RWPE2 (cell line): ENCODE data around the gene KTN1.

ENCODE experiments used
- ATAC-seq: fragments of 200-7000 bp; cut with Tn5 transposase; 3 replicates; pipeline ENCODE4 v1.9.1; 2021; ENCODE audit warnings: low read depth
- DNase-seq: peaks from one replicate; pipeline ENCODE4 v3.0.0-alpha.2; 2020; ENCODE audit warnings: low spot score
- H3K27ac ChIP-seq: fragments of 450-650 bp; 2 replicates; pipeline ENCODE4 v1.5.1; 2017; ENCODE audit warnings: mild to moderate bottlenecking; ENCODE audit not compliant: poor library complexity, severe bottlenecking
- H3K27me3 ChIP-seq: fragments of 250-450 bp; sonication (Bioruptor Pico); 2 replicates; pipeline ENCODE4 v1.5.1; 2021; ENCODE audit warnings: mild to moderate bottlenecking, moderate library complexity; ENCODE audit not compliant: insufficient read depth, poor library complexity, severe bottlenecking
- H3K36me3 ChIP-seq: fragments of 250-450 bp; sonication (Bioruptor Pico); 2 replicates; pipeline ENCODE4 v1.5.1; 2020; ENCODE audit warnings: low read depth, mild to moderate bottlenecking, moderate library complexity
- H3K4me1 ChIP-seq: fragments of 250-450 bp; sonication (Bioruptor Pico); 2 replicates; pipeline ENCODE4 v1.5.1; 2021; ENCODE audit warnings: mild to moderate bottlenecking, moderate library complexity; ENCODE audit not compliant: insufficient read depth, poor library complexity, severe bottlenecking
- H3K4me3 ChIP-seq: fragments of 250-450 bp; sonication (Bioruptor Pico); 2 replicates; pipeline ENCODE4 v1.5.1; 2021; ENCODE audit warnings: mild to moderate bottlenecking, moderate library complexity; ENCODE audit not compliant: severe bottlenecking
- H3K9me3 ChIP-seq: fragments of 250-450 bp; sonication (Bioruptor Pico); 2 replicates; pipeline ENCODE4 v1.5.1; 2021; ENCODE audit warnings: mild to moderate bottlenecking, moderate library complexity; ENCODE audit not compliant: severe bottlenecking
- CTCF ChIP-seq: fragments of 450-650 bp; IDR thresholded peaks from one replicate; pipeline ENCODE4 v1.5.1; 2017; ENCODE audit warnings: mild to moderate bottlenecking, moderate library complexity; ENCODE audit not compliant: poor library complexity, severe bottlenecking

The KTN1 gene

GRCh38 chr14:55628426-55628825 is 48.4 kb downstream of the KTN1 start:
- Histone ChIP-seq H3K4me3 (no peak overlapping the region), H3K27me3 (no peaks in the 10 kb centered on the region), H3K27ac (no peak overlapping the region), H3K9me3 (no peaks in the 10 kb centered on the region), H3K36me3 (peaks cover 81% of the 10 kb centered on the region), H3K4me1 (no peaks in the 10 kb centered on the region)
- DNase-seq (no peak), ATAC-seq (no peak)
- TF ChIP-seq CTCF: no peak

GRCh38 chr14:55638665-55639064 is 58.7 kb downstream of the KTN1 start:
- no peak for ATAC-seq
- no peak for DNase-seq
- Histone ChIP-seq H3K36me3 (peaks cover 99% of the 10 kb centered on the region), H3K27me3 (no peaks in the 10 kb centered on the region), H3K27ac (no peak overlapping the region), H3K9me3 (no peaks in the 10 kb centered on the region), H3K4me1 (no peaks in the 10 kb centered on the region), H3K4me3 (no peak overlapping the region)
- no peak for TF ChIP-seq CTCF

GRCh38 chr14:55641290-55641689 is 61.3 kb downstream of the KTN1 start:
- Histone ChIP-seq H3K27ac (no peak overlapping the region), H3K27me3 (no peaks in the 10 kb centered on the region), H3K9me3 (no peaks in the 10 kb centered on the region), H3K36me3 (peaks cover 98% of the 10 kb centered on the region), H3K4me1 (no peaks in the 10 kb centered on the region), H3K4me3 (no peak overlapping the region)
- DNase-seq: no peak
- no peak for TF ChIP-seq CTCF
- no peak for ATAC-seq

GRCh38 chr14:55641954-55642353 is 61.9 kb downstream of the KTN1 start:
- no peak for ATAC-seq
- Histone ChIP-seq H3K27ac (no peak overlapping the region), H3K4me3 (no peak overlapping the region)

More at GRCh38 chr14:55641954-55642353, 61.9 kb downstream of the KTN1 start:
- DNase-seq: no peak
- H3K4me1 ChIP-seq: no peaks in the 10 kb centered on the region
- peaks cover 98% of the 10 kb centered on the region for H3K36me3 ChIP-seq
- no peaks in the 10 kb centered on the region for H3K9me3 ChIP-seq
- no peak for TF ChIP-seq CTCF
- no peaks in the 10 kb centered on the region for H3K27me3 ChIP-seq
